Liver (tissue), 9 donors: Measurements from ENCODE around the gene MAFG. TPM values are rescaled to one million over a fixed set of nuclear protein-coding genes. Genes with fewer than 3 reads are reported as not detected.
"Not testable (repeated sequence)": the region's sequence is repeated elsewhere in the genome, so short reads cannot be mapped to it uniquely, and the experiment has no call there.

ENCODE experiments used
- DNase-seq: peaks from one replicate; pipeline ENCODE4 v3.0.0-alpha.2; 2017; ENCODE audit warnings: low spot score
- H3K27ac ChIP-seq, 2 donors: one replicate each; pipeline ENCODE4 v1.7.0; 2013; ENCODE audit warnings: inconsistent platforms in 2 of 2, low read length in 2 of 2, control low read depth in 1 of 2, low read depth in 1 of 2, mild to moderate bottlenecking in 1 of 2
- H3K27me3 ChIP-seq, 4 donors: one replicate each; pipeline versions ENCODE4 v1.6.1 to v1.7.0; 2013; ENCODE audit warnings: low read length in 3 of 4, inconsistent platforms in 1 of 4, mild to moderate bottlenecking in 1 of 4, moderate library complexity in 1 of 4; ENCODE audit not compliant: control insufficient read depth in 4 of 4, insufficient read depth in 4 of 4
- H3K36me3 ChIP-seq, 4 donors: one replicate each; pipeline versions ENCODE4 v1.6.1 to v1.7.0; 2013; ENCODE audit warnings: low read length in 3 of 4, mild to moderate bottlenecking in 3 of 4, low read depth in 1 of 4, moderate library complexity in 1 of 4; ENCODE audit not compliant: control insufficient read depth in 4 of 4, insufficient read depth in 3 of 4
- H3K4me1 ChIP-seq, 4 donors: one replicate each; pipeline versions ENCODE4 v1.6.1 to v1.7.0; 2013; ENCODE audit warnings: low read length in 3 of 4, mild to moderate bottlenecking in 3 of 4, moderate library complexity in 1 of 4; ENCODE audit not compliant: control insufficient read depth in 4 of 4, insufficient read depth in 4 of 4
- H3K4me3 ChIP-seq, 3 donors: one replicate each; pipeline versions ENCODE4 v1.6.1 to v1.7.0; 2013; ENCODE audit warnings: low read length in 3 of 3, control low read depth in 1 of 3, low read depth in 1 of 3, mild to moderate bottlenecking in 1 of 3
- H3K9ac ChIP-seq, 2 donors: one replicate each; pipeline ENCODE4 v1.7.0; 2013; ENCODE audit warnings: low read length in 2 of 2, mild to moderate bottlenecking in 2 of 2, moderate library complexity in 2 of 2, control low read depth in 1 of 2, low read depth in 1 of 2
- H3K9me3 ChIP-seq, 4 donors: one replicate each; pipeline versions ENCODE4 v1.6.1 to v1.7.0; 2013; ENCODE audit warnings: low read length in 3 of 4; ENCODE audit not compliant: control insufficient read depth in 4 of 4
- FOXA1 ChIP-seq: IDR thresholded peaks from 2 replicates; pipeline ENCODE4 v1.6.1; 2016; ENCODE audit warnings: antibody characterized with exemption
- JUND ChIP-seq, 2 donors: IDR thresholded peaks; 2 replicates each; pipeline ENCODE4 v1.6.1; 2016; ENCODE audit warnings: antibody characterized with exemption in 2 of 2
- NR2F2 ChIP-seq: IDR thresholded peaks from 2 replicates; pipeline ENCODE4 v1.6.1; 2016; ENCODE audit warnings: antibody characterized with exemption
- RXRA ChIP-seq, 2 donors: IDR thresholded peaks; 2 replicates each; pipeline ENCODE4 v1.6.1; 2017 to 2018; ENCODE audit warnings: antibody characterized with exemption in 2 of 2, mild to moderate bottlenecking in 1 of 2
- SP1 ChIP-seq: IDR thresholded peaks from 2 replicates; pipeline ENCODE4 v1.6.1; 2018; ENCODE audit warnings: antibody characterized with exemption, mild to moderate bottlenecking
- TAF1 ChIP-seq: conservative IDR thresholded peaks from 2 replicates; pipeline ENCODE4 v1.6.1; 2016; ENCODE audit warnings: antibody characterized with exemption, mild to moderate bottlenecking
- WGBS: extraction: QIAGEN DNeasy Blood & Tissue Kit; methylation state at CpG from one replicate; pipeline ENCODE4 v1.1.7; 2013; 5-methylcytosine and 5-hydroxymethylcytosine counted together
- polyA plus RNA-seq, 2 donors: library from polyadenylated mRNA; stranded (reverse) in 1 of 2; unstranded in 1 of 2; fragments of 200-250 nt in 1 of 2; fragments of >200 nt in 1 of 2; fragmentation: Nextera tagmentation in 1 of 2; extraction: Ambion mirVana in 1 of 2; gene quantifications; one replicate each; pipeline versions ENCODE4 v1.2.1 to v1.2.3, GENCODE V29; 2013 to 2015
- total RNA-seq, 2 donors: library from RNA; depleted of rRNA; stranded (reverse); fragments of >200 nt; gene quantifications; one replicate each; pipeline ENCODE4 v1.2.3, GENCODE V29; 2014
- TF ChIP-seq, protein P1 (sequence below): fragments of 150-350 bp; IDR thresholded peaks from 2 replicates; pipeline ENCODE4 v1.5.1; 2017; ENCODE audit warnings: improper control_type of control experiment, low read depth, low read length; ENCODE audit not compliant: missing input control
- donor health status: healthy.
- donor health status: healthy.
- donor health status: healthy.
- donor health status: healthy.
- donor health status: healthy.

The MAFG gene
- total and polyA plus RNA-seq, 4 donors: 3.0 to 17.0 (median 8.9) TPM

DNA sequence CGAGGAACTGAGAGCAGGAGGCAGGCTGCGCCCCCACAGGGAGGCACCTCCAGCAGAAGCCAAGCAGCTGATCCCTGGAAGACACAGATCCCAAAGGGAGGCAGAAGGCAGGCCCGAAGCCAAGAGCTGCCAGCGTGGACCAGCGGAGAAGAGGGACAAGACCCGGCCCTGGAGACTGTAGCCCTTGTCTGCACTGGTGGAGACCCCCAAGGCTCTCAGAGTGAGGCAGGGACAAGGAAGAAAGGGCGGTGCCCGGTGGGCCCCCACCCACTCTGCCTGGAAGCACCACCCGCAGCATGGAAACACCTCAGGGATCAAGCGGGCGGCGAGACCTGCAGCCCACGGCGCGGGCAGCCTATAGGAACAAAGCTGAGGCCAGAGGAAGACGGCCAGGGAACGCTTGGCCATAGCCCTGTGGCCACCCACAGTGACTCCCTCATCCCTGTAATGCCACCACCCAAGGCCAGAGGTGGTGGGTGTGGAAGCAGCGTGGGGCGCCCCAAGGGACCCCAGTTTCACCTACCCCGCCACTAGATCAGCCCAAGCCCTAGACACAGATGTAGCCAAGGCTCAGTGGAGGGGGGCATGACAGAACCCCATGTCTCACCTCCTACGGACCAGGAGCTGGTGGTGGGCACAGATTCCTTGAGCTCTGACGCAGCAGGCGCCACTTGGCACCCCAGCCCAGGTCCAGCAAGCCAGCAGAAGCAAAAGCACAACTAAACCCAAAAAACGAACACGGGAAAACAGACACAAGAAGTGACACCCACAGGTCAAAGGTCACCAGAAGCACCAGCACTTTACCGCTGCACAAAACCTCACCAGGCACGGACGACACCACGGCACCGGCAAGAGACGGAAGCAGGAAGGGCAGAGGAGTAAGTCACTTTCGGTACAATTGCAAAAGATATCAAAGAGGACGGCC is 6.7 kb downstream of the MAFG start (continued):
- TF ChIP-seq, protein P1, sequence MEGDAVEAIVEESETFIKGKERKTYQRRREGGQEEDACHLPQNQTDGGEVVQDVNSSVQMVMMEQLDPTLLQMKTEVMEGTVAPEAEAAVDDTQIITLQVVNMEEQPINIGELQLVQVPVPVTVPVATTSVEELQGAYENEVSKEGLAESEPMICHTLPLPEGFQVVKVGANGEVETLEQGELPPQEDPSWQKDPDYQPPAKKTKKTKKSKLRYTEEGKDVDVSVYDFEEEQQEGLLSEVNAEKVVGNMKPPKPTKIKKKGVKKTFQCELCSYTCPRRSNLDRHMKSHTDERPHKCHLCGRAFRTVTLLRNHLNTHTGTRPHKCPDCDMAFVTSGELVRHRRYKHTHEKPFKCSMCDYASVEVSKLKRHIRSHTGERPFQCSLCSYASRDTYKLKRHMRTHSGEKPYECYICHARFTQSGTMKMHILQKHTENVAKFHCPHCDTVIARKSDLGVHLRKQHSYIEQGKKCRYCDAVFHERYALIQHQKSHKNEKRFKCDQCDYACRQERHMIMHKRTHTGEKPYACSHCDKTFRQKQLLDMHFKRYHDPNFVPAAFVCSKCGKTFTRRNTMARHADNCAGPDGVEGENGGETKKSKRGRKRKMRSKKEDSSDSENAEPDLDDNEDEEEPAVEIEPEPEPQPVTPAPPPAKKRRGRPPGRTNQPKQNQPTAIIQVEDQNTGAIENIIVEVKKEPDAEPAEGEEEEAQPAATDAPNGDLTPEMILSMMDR: no peak
- no peak for TF ChIP-seq SP1

DNA sequence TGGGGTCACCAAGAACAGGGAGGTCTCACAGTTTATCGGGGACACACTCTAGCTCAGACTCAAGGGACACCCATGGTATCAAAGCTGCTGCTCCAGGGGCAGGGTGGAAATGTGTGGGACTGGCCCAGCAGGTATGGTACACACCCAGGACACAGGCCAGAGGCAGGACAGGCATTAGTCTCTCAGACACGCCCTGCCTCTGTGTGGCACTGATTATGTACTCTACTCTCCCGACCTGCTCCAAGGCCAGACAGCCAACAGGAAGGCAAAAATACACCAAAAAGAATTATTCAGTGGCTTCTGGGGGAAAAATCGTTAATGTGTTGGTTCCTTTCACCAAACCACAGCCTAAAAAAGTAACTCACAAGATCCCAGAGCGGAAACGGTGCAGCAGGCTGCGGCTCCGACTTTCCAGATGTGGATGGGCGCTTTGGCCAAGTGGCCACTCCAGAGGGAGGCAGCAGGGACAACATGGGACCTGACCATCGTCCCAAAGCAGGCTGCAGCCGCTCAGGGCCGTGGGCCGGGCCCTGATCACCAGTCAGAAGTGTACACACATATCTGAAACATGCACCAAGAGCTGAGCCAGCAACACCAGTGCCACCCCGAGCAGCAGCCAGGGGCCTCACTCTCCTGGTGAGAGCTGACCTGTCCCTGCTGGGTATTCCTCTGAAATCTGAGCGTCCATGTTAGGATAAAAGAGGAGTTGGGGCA is 8.5 kb downstream of the MAFG start:
- Histone ChIP-seq H3K36me3 (peaks cover 9 to 20% (median 14%) of the 10 kb centered on the region in 4 donors), H3K4me3 (no peak overlapping the region), H3K27ac (no peak overlapping the region), H3K9ac (no peak overlapping the region), H3K27me3 (no peaks in the 10 kb centered on the region), H3K9me3 (no peaks in the 10 kb centered on the region), H3K4me1 (peaks cover 21 to 47% (median 37%) of the 10 kb centered on the region in 4 donors)
- DNase-seq: no peak
- 82% methylated on average over 15 of the region's 15 CpGs for WGBS
- TF ChIP-seq JUND (IDR thresholded peaks at IDR 0.05) (no peak), TAF1 (no peak), FOXA1 (no peak), NR2F2 (no peak)
- TF ChIP-seq, protein P1: no peak

DNA sequence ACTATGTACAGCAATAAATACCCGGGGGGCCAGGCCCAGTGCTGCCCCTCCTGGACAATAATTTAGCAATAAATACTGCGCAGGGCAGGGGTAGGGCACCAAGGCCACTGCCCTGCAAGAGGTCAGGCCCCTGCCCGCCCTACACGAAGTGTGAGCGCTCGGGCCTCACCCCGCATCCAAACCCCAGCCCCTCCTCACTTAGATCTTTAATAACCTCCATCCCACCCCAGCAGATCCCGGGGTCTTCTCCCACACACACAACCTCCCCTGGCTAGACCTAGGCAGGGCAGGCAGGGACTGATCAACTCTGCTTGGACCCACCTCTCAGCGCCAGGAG is 9.2 kb downstream of the MAFG start:
- peak overlapping the region in 1 of 2 donors; percentile 19 for H3K27ac ChIP-seq
- WGBS: 28% methylated on average over 9 of the region's 9 CpGs
- not testable (repeated sequence) for H3K9me3 ChIP-seq, H3K9ac ChIP-seq, DNase-seq, H3K27me3 ChIP-seq
- peaks cover 21 to 40% (median 31%) of the 10 kb centered on the region in 4 donors for H3K4me1 ChIP-seq
- peak in 1 of 2 donors; percentile 19 for TF ChIP-seq RXRA (IDR thresholded peaks at IDR 0.05)
- peaks cover 16 to 26% (median 19%) of the 10 kb centered on the region in 4 donors for H3K36me3 ChIP-seq
- H3K4me3 ChIP-seq: peak overlapping the region in 1 of 3 donors; percentile 89
